Measurements from ENCODE around the gene MRFAP1L1.

MRFAP1L1 gene

DNA sequence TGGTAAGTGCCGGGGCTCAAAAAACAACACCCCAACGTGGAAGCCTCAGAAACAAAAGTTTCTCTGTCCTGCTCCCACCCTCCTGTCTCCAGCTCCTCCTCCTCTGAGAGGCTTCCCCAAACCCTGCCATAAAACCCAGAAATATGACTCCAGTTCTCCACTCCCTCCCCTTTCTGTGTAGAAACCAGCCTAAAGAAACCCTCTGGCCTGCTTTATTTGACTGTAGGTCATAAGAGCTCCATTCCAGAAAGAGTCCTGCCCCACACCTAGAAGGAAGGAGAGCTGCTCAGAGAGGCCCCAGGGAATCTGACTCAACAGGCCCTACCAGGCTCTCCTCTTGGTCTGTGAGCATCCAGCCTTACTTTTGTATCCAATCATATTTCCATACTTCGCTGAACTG, 16.9 kb downstream of the MRFAP1L1 start:
- no peak overlapping the region for H3K4me2 ChIP-seq (ENCODE audit: low read depth, low read length)
- H3K4me1 ChIP-seq (ENCODE audit: low read length): no peaks in the 10 kb centered on the region
- H3K9me3 ChIP-seq (replicated peaks; ENCODE audit: insufficient read depth, low read length): no peaks in the 10 kb centered on the region
- H3K27me3 ChIP-seq (replicated peaks; ENCODE audit: insufficient read depth, low read length): no peaks in the 10 kb centered on the region; the same call in 1 of the 2 replicates
- H3F3A ChIP-seq (ENCODE audit: insufficient read depth, low read length): no peaks in the 10 kb centered on the region
- DNase-seq: no peak
- no peaks in the 10 kb centered on the region for H4K20me1 ChIP-seq (ENCODE audit: insufficient read depth, low read length)
- H3K9me2 ChIP-seq (replicated peaks; ENCODE audit: insufficient read depth, low read length): no peaks in the 10 kb centered on the region
- H3K9ac ChIP-seq (ENCODE audit: low read length): no peak overlapping the region
- H3K4me3 ChIP-seq (ENCODE audit: low read length): no peak overlapping the region
- H3K79me2 ChIP-seq (ENCODE audit: low read length): no peaks in the 10 kb centered on the region
- no peak for TF ChIP-seq EZH2 (optimal IDR thresholded peaks at IDR 0.05; ENCODE audit: low read depth, low read length)
- TF ChIP-seq EZH2phosphoT487 (IDR thresholded peaks at IDR 0.05; ENCODE audit: low read length): no peak
- TF ChIP-seq, protein P1, sequence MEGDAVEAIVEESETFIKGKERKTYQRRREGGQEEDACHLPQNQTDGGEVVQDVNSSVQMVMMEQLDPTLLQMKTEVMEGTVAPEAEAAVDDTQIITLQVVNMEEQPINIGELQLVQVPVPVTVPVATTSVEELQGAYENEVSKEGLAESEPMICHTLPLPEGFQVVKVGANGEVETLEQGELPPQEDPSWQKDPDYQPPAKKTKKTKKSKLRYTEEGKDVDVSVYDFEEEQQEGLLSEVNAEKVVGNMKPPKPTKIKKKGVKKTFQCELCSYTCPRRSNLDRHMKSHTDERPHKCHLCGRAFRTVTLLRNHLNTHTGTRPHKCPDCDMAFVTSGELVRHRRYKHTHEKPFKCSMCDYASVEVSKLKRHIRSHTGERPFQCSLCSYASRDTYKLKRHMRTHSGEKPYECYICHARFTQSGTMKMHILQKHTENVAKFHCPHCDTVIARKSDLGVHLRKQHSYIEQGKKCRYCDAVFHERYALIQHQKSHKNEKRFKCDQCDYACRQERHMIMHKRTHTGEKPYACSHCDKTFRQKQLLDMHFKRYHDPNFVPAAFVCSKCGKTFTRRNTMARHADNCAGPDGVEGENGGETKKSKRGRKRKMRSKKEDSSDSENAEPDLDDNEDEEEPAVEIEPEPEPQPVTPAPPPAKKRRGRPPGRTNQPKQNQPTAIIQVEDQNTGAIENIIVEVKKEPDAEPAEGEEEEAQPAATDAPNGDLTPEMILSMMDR (IDR thresholded peaks at IDR 0.05; ENCODE audit: low read length): no peak
- H3K27ac ChIP-seq (ENCODE audit: low read length): no peak overlapping the region
- H2AFZ ChIP-seq (ENCODE audit: low read length): no peak overlapping the region
- no peaks in the 10 kb centered on the region for H3K36me3 ChIP-seq (replicated peaks; ENCODE audit: insufficient read depth, low read length)

DNA sequence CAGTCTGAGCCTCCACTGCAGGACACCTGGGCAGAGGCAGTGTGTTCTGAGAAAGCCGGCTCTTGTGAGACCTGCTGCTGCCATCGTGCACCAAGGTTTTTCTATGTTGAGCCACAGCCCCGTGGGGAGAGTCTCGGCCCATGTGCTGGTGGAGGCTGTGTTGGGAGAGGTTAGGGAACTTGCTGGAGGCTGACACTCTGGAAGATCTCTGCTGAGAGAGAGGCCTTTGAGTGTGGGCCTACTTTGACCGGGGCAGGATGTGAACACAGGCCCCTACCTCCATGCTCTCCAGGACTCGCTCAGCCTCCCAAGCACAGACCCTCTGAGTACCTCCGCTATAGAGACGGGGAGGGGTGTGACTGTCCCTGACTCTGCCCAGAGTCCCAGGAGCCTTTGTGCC, 17.3 kb downstream of the MRFAP1L1 start:
- Histone ChIP-seq H3K27ac (ENCODE audit: low read length) (no peak overlapping the region), H3K9ac (ENCODE audit: low read length) (no peak overlapping the region), H3K27me3 (replicated peaks; ENCODE audit: insufficient read depth, low read length) (peaks cover under 1% of the 10 kb centered on the region), H3K4me2 (ENCODE audit: low read depth, low read length) (no peak overlapping the region), H3K9me2 (replicated peaks; ENCODE audit: insufficient read depth, low read length) (no peaks in the 10 kb centered on the region), H3K4me1 (ENCODE audit: low read length) (no peaks in the 10 kb centered on the region), H3F3A (ENCODE audit: insufficient read depth, low read length) (no peaks in the 10 kb centered on the region), H2AFZ (ENCODE audit: low read length) (no peak overlapping the region), H4K20me1 (ENCODE audit: insufficient read depth, low read length) (no peaks in the 10 kb centered on the region), H3K79me2 (ENCODE audit: low read length) (no peaks in the 10 kb centered on the region), H3K9me3 (replicated peaks; ENCODE audit: insufficient read depth, low read length) (no peaks in the 10 kb centered on the region), H3K4me3 (ENCODE audit: low read length) (no peak overlapping the region), H3K36me3 (replicated peaks; ENCODE audit: insufficient read depth, low read length) (no peaks in the 10 kb centered on the region)
- TF ChIP-seq, protein P1 (IDR thresholded peaks at IDR 0.05; ENCODE audit: low read length): no peak
- TF ChIP-seq EZH2phosphoT487 (IDR thresholded peaks at IDR 0.05; ENCODE audit: low read length) (no peak), EZH2 (optimal IDR thresholded peaks at IDR 0.05; ENCODE audit: low read depth, low read length) (no peak)
- no peak for DNase-seq

DNA sequence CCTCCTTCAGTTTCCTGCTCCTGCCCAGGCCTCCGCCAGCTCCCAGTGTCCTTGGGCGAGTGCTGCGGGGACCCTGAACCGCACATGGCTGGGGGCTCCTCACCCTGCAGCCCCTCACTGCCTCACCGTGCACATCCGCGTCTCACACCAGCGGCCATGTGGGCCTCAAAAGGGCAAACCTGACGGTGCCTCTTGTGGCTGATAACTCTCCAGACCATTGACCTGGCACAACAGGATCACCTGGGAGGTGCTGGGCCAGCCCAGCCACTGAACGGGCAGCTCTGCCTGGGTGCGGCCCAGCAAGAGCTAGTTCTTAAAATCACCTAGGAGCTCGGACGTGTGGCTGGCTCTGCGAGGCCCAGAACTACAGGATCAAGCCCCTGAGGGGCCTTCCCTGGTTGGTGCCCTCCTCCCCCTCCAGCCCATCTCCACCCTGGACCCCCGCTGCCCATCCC, 20.1 kb downstream of the MRFAP1L1 start:
- H3K27ac ChIP-seq (ENCODE audit: low read length): no peak overlapping the region
- H3K9me2 ChIP-seq (replicated peaks; ENCODE audit: insufficient read depth, low read length): no peaks in the 10 kb centered on the region
- H2AFZ ChIP-seq (ENCODE audit: low read length): no peak overlapping the region
- no peak overlapping the region for H3K4me2 ChIP-seq (ENCODE audit: low read depth, low read length)
- H3K79me2 ChIP-seq (ENCODE audit: low read length): no peaks in the 10 kb centered on the region
- no peak overlapping the region for H3K9ac ChIP-seq (ENCODE audit: low read length)
- H3K4me3 ChIP-seq (ENCODE audit: low read length): no peak overlapping the region
- no peaks in the 10 kb centered on the region for H3K36me3 ChIP-seq (replicated peaks; ENCODE audit: insufficient read depth, low read length)
- no peaks in the 10 kb centered on the region for H3K9me3 ChIP-seq (replicated peaks; ENCODE audit: insufficient read depth, low read length)
- TF ChIP-seq EZH2 (optimal IDR thresholded peaks at IDR 0.05; ENCODE audit: low read depth, low read length) (no peak), EZH2phosphoT487 (IDR thresholded peaks at IDR 0.05; ENCODE audit: low read length) (no peak)
- TF ChIP-seq, protein P1 (IDR thresholded peaks at IDR 0.05; ENCODE audit: low read length): no peak
- DNase-seq: no peak
- H3F3A ChIP-seq (ENCODE audit: insufficient read depth, low read length): no peaks in the 10 kb centered on the region
- H4K20me1 ChIP-seq (ENCODE audit: insufficient read depth, low read length): no peaks in the 10 kb centered on the region
- peaks cover 20% of the 10 kb centered on the region for H3K27me3 ChIP-seq (replicated peaks; ENCODE audit: insufficient read depth, low read length)
- H3K4me1 ChIP-seq (ENCODE audit: low read length): no peaks in the 10 kb centered on the region
